K562 treated with DMSO at 1 percent for 48 hours (cell line): ENCODE results near the gene CRYGN. TPM values are rescaled to one million over a fixed set of nuclear protein-coding genes. Genes with fewer than 3 reads are reported as not detected.

Experiments used
- total RNA-seq: library from RNA; unstranded; fragments of 300-600 nt; gene quantifications from 2 replicates; pipeline ENCODE4 v1.2.3, GENCODE V29; 2022; ENCODE audit warnings: low replicate concordance; ENCODE audit errors: extremely low read depth

Gene CRYGN, protein sequence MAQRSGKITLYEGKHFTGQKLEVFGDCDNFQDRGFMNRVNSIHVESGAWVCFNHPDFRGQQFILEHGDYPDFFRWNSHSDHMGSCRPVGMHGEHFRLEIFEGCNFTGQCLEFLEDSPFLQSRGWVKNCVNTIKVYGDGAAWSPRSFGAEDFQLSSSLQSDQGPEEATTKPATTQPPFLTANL
- total RNA-seq, result not detected in 2 replicates

DNA sequence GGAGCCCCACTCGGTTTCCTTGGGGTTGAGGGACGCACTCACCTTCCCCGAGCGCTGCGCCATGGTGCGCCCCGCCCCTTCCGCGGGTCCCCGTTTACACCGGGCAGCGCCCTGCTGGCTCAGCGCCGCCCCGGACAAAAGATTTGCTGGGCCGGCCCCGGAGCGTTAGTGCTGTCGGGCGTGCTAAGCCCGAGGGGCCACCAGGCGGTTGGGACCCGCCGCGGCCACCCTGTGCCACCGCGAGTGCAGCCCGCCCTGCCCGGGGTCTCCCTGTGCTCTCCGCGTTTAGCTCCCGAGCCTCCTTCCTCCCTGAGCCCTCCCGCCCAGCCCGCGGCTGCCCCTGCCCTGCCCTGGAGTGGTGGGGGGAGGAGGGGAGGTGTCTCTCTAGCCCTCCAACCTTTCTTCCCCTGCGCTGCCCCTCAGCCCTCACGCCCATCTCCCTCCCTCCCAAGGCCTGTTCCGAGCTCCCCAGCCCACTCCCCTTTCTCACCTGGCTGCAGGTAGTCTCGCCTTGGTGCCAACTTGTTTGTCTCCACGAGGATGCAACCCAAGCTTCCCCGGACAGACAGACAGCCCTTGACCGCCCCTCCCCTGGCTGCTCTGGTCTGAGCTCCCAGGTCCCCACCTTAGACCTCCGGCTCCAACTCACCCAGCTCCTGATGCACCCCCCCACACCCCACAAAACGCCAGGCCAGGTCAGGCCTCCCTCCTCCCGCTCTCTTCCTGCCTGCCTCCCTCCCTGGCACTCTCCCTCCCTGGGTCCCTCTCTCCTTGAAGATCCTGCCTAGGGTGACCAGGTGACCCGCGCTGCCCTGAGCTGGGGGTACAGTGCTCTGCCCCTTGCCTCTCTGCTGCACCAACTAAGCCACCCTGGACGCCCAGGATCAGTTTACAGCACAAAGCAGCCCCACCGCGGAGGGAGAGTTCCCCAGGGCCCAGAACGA, at the start of gene CRYGN:
TSS of gene CRYGN (minus strand) at position 287 of the 944 bp plus-strand sequence. CDS start at position 63, 224 bp downstream.

DNA sequence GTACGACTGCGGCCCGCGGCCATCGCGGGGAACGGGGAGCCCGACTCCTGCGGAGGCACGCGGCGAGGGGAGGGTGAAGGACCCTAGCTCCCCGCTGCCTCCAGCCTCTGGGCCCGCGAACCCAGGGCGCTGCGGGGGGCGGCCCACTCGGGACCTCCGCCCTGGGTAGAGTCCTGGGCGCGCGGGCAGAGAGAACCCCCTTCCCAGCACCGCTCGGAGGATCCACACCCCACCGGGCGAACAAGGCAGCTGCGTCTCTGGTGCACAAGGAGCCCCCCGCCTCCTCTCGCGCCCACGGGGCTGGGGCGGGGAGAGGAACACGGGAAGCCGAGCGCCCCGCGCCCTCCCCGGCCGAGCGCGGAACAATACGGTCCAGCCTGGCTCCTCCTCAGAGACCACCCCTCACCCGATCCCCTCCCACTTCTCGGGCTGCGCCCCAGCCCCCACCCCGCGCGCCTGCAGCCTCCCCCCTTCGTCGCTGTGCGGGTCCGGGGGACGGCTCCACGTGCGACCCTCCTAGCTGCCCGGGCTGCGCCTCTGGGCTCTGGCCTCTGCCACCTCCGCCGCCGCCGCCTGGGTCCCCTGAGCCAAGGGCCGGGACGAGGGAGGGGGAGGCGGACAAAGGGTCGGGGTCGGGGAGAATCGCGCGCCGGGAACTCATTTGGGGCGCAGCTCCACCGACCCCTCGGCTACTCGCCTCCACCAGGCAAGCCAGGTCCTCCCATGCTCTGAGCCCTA, 30.1 kb downstream of the CRYGN start, which contains the start of gene WDR86:
TSS of gene WDR86 (minus strand) at position 372 of the 738 bp plus-strand sequence. CDS start 449 bp downstream, outside the sequence.

Other genes starting within 250 kb of the CRYGN start
- not detected in 2 replicates for gene H2BK1, start 229.7 kb downstream of the CRYGN start, total RNA-seq
- gene ABCF2, start 212.9 kb downstream of the CRYGN start, total RNA-seq, result not detected in 2 replicates
- not detected in 2 replicates for gene CHPF2, start 207.7 kb downstream of the CRYGN start, total RNA-seq
- not detected in 2 replicates for gene SMARCD3, start 191.4 kb downstream of the CRYGN start, total RNA-seq
- not detected in 2 replicates for gene NUB1, start 98.3 kb downstream of the CRYGN start, total RNA-seq
- gene WDR86, start 30.1 kb downstream of the CRYGN start, total RNA-seq, result not detected in 2 replicates
- gene RHEB, start 79.8 kb upstream of the CRYGN start, total RNA-seq, result not detected in 2 replicates